CD4-positive, alpha-beta T cell (primary cell): ENCODE measurements around the gene MYO1E. TPM values are rescaled to one million over a fixed set of nuclear protein-coding genes. Genes with fewer than 3 reads are reported as not detected.

ENCODE experiments used
- ATAC-seq: fragments of 200-7000 bp; cut with Tn5 transposase; one replicate; pipeline ENCODE4 v1.10.0; 2022; ENCODE audit warnings: mild to moderate bottlenecking; ENCODE audit not compliant: poor library complexity
- CTCF ChIA-PET: fragments of 350-600 bp; sonication (Branson Sonifier 250); formaldehyde crosslinking; loops from one replicate; lab custom pipeline; 2021; ENCODE audit warnings: antibody characterized with exemption, inconsistent platforms; lab: Charles Lee
- POLR2A ChIA-PET: fragments of 350-600 bp; sonication (Branson Sonifier 250); formaldehyde crosslinking; loops from one replicate; lab custom pipeline; 2021; ENCODE audit warnings: antibody characterized with exemption, inconsistent platforms; lab: Charles Lee
- DNase-seq, 14 experiments: peaks; one replicate each; pipeline ENCODE4 v3.0.0-alpha.2; 2013 to 2020; ENCODE audit warnings: mixed read lengths in 2 of 14
- H3K27ac ChIP-seq, 2 donors: one replicate each; pipeline versions ENCODE4 v1.5.1 to v1.7.0; 2013; ENCODE audit warnings: low read length in 2 of 2, low read depth in 1 of 2, mild to moderate bottlenecking in 1 of 2
- H3K27me3 ChIP-seq, 2 experiments: 1 replicate in 1 of 2; 2 replicates in 1 of 2; pipeline versions ENCODE4 v1.6.1 to v1.7.0; 2013; ENCODE audit warnings: low read length in 2 of 2, control low read depth in 1 of 2, mild to moderate bottlenecking in 1 of 2, moderate library complexity in 1 of 2; ENCODE audit not compliant: insufficient read depth in 2 of 2, control insufficient read depth in 1 of 2
- H3K36me3 ChIP-seq: one replicate; pipeline ENCODE4 v1.6.1; 2013; ENCODE audit warnings: low read length, control low read depth; ENCODE audit not compliant: insufficient read depth
- H3K4me1 ChIP-seq: one replicate; pipeline ENCODE4 v1.6.1; 2013; ENCODE audit warnings: low read length, control low read depth; ENCODE audit not compliant: insufficient read depth
- H3K4me3 ChIP-seq: one replicate; pipeline ENCODE4 v1.5.1; 2013; ENCODE audit warnings: mild to moderate bottlenecking, low read length, moderate library complexity
- H3K9me3 ChIP-seq, 2 experiments: 1 replicate in 1 of 2; 2 replicates in 1 of 2; pipeline versions ENCODE4 v1.6.1 to v1.7.0; 2013; ENCODE audit warnings: low read length in 2 of 2, mild to moderate bottlenecking in 2 of 2, control low read depth in 1 of 2, moderate library complexity in 1 of 2; ENCODE audit not compliant: control insufficient read depth in 1 of 2, insufficient read depth in 1 of 2
- H3K27ac Mint-ChIP-seq: one replicate; pipeline ENCODE4 v1.8.0; 2020; ENCODE audit warnings: mixed read lengths
- H3K27me3 Mint-ChIP-seq: one replicate; pipeline ENCODE4 v1.8.0; 2021; ENCODE audit warnings: mixed read lengths
- H3K36me3 Mint-ChIP-seq: one replicate; pipeline ENCODE4 v1.8.0; 2021; ENCODE audit warnings: low read depth, mixed read lengths
- H3K4me1 Mint-ChIP-seq: one replicate; pipeline ENCODE4 v1.8.0; 2021; ENCODE audit warnings: low read depth, mixed read lengths
- H3K4me3 Mint-ChIP-seq: one replicate; pipeline ENCODE4 v1.8.0; 2020; ENCODE audit warnings: mild to moderate bottlenecking, mixed read lengths
- H3K9me3 Mint-ChIP-seq: one replicate; pipeline ENCODE4 v1.8.0; 2020; ENCODE audit warnings: mixed read lengths
- CTCF ChIP-seq: fragments of 200-600 bp; IDR thresholded peaks from one replicate; pipeline ENCODE4 v1.8.0; 2022; ENCODE audit warnings: antibody characterized with exemption, mild to moderate bottlenecking
- intact Hi-C, 2 experiments: fragments of 100-400 bp; cut with DNase I in 1 of 2; cut with micrococcal nuclease in 1 of 2; formaldehyde crosslinking; loops; one replicate each; pipeline versions ENCODE4 v1.15.1 to v1.9.0; 2023 to 2025; cut with DNase I, micrococcal nuclease
- total RNA-seq, 174 experiments: library from RNA in 2 of 174; stranded (reverse) in 2 of 174; gene quantifications; one replicate each; pipeline ENCODE4 v1.2.3 and lab custom pipeline; 2021 to 2026

Gene MYO1E
- total RNA-seq, 2 experiments from 2014 or later, result 0.59 to 0.63 TPM

- Histone ChIP-seq H3K9me3 (no peaks in the 10 kb centered on the region), H3K27me3 (no peaks in the 10 kb centered on the region), H3K4me3 (no peak overlapping the region), H3K36me3 (no peaks in the 10 kb centered on the region), H3K27ac (no peak overlapping the region), H3K4me1 (no peaks in the 10 kb centered on the region)
- H3K36me3 Mint-ChIP-seq, result no peaks in the 10 kb centered on the region
- peaks cover 6% of the 10 kb centered on the region for H3K4me1 Mint-ChIP-seq
- intact Hi-C loops, result no loop called here
- no peak overlapping the region for H3K27ac Mint-ChIP-seq
- DNase-seq (no peak), ATAC-seq (no peak)
- H3K27me3 Mint-ChIP-seq, result peaks cover 10% of the 10 kb centered on the region
- CTCF ChIA-PET, result no interaction called here
- POLR2A ChIA-PET, result no interaction called here
- H3K4me3 Mint-ChIP-seq, result no peak overlapping the region
- TF ChIP-seq CTCF, result no peak
- no peaks in the 10 kb centered on the region for H3K9me3 Mint-ChIP-seq
These were observed 180.8 kb downstream of the MYO1E start for GRCh38 chr15:59191855-59192237.

- CTCF ChIA-PET, result no interaction called here
- no peaks in the 10 kb centered on the region for H3K4me1 Mint-ChIP-seq
- POLR2A ChIA-PET, result no interaction called here
- H3K36me3 Mint-ChIP-seq, result no peaks in the 10 kb centered on the region
- no peak for DNase-seq
- H3K9me3 Mint-ChIP-seq, result no peaks in the 10 kb centered on the region
- no peak overlapping the region for H3K4me3 Mint-ChIP-seq
- Histone ChIP-seq H3K27ac (no peak overlapping the region), H3K9me3 (no peaks in the 10 kb centered on the region), H3K4me3 (no peak overlapping the region), H3K4me1 (no peaks in the 10 kb centered on the region), H3K27me3 (no peaks in the 10 kb centered on the region), H3K36me3 (no peaks in the 10 kb centered on the region)
- H3K27me3 Mint-ChIP-seq, result peaks cover 10% of the 10 kb centered on the region
- no peak for TF ChIP-seq CTCF
- no peak for ATAC-seq
- intact Hi-C loops, result no loop called here
- no peak overlapping the region for H3K27ac Mint-ChIP-seq
These were observed 182.4 kb downstream of the MYO1E start for GRCh38 chr15:59190291-59190690.

GRCh38 chr15:59189241-59189640, 183.4 kb downstream of the MYO1E start:
- H3K9me3 Mint-ChIP-seq, result no peaks in the 10 kb centered on the region
- H3K27ac Mint-ChIP-seq, result no peak overlapping the region
- no peak overlapping the region for H3K4me3 ChIP-seq
- no peak for DNase-seq
- no peaks in the 10 kb centered on the region for H3K36me3 Mint-ChIP-seq
- ATAC-seq, result no peak
- intact Hi-C loops, result no loop called here
- TF ChIP-seq CTCF, result no peak
- POLR2A ChIA-PET, result no interaction called here
- CTCF ChIA-PET, result no interaction called here
- H3K27ac ChIP-seq, result no peak overlapping the region
- no peaks in the 10 kb centered on the region for H3K4me1 ChIP-seq
- H3K27me3 ChIP-seq, result no peaks in the 10 kb centered on the region
- H3K9me3 ChIP-seq, result no peaks in the 10 kb centered on the region
- no peaks in the 10 kb centered on the region for H3K36me3 ChIP-seq
- no peaks in the 10 kb centered on the region for H3K4me1 Mint-ChIP-seq
- H3K4me3 Mint-ChIP-seq, result no peak overlapping the region
- H3K27me3 Mint-ChIP-seq, result peaks cover 10% of the 10 kb centered on the region
